ENCODE data around the gene POLR2J.

- TF ChIP-seq POLR2A (IDR thresholded peaks at IDR 0.05; ENCODE audit: low read depth, low read length): peak; percentile 85; the same call in 1 of the 2 replicates
- TF ChIP-seq TAF1 (IDR thresholded peaks at IDR 0.05; ENCODE audit: borderline replicate concordance, low read depth, low read length): peak; percentile 80
- peak; percentile 73 for TF ChIP-seq POLR2AphosphoS5 (IDR thresholded peaks at IDR 0.05; ENCODE audit: low read depth, low read length)
These were observed 53.0 kb downstream of the POLR2J start for GRCh38 chr7:102425639-102426267.

Data from GM12892 (cell line).